ENCODE measurements around the gene CTDSP2.

CTDSP2 gene

DNA sequence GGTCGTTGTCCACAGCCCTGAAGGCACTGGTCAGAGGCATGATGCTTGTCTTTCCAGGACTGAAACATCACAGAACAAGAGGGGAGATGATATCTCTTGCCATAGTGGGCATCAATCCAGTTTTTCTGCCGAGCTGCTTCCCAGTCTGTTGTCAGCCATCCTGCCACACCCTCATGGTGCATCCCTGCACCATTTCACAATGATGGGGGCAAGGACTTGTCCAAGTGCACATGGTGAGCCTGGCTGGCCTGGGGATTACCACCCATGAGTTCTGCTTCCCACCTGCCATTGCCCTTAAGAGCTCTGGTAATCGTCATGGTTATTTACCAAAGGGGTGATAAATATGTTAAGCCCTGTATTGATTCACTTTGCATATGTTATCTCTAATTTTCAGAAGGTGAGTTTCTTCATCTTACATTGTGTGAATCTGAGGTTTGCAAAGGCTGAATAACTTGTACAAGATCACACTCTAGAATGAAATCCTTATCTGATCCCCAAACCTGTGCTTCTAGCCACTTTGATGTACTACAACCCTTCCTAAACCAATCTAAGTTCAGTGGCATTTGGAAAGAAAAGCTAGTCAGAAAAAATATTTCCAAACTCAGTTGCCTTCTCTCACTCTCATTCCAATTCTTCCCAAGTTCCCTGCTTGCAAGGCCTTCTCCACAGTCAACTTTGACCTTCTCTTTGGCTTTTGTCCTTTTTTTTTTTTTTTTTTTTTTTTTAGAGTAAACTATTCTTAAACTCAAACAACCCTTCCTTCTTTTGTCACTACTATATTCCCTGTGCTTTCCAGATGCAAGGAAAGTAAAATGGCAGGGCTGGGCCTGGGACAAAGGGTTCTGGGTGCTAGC lies 30.3 kb downstream of the CTDSP2 start:
- no peak for DNase-seq (ENCODE audit: low read depth in 2 of 3, low spot score in 2 of 3)

- no peak for DNase-seq (ENCODE audit: low read depth in 2 of 3, low spot score in 2 of 3)
Measured at GRCh38 chr12:57815177-57816000, 31.1 kb downstream of the CTDSP2 start.

- no peak for DNase-seq (ENCODE audit: low read depth in 2 of 3, low spot score in 2 of 3)
Measured at GRCh38 chr12:57813971-57814772, 32.4 kb downstream of the CTDSP2 start.

- no peak for DNase-seq (ENCODE audit: low read depth in 2 of 3, low spot score in 2 of 3)
Measured at GRCh38 chr12:57813111-57813970, 33.2 kb downstream of the CTDSP2 start.

DNA sequence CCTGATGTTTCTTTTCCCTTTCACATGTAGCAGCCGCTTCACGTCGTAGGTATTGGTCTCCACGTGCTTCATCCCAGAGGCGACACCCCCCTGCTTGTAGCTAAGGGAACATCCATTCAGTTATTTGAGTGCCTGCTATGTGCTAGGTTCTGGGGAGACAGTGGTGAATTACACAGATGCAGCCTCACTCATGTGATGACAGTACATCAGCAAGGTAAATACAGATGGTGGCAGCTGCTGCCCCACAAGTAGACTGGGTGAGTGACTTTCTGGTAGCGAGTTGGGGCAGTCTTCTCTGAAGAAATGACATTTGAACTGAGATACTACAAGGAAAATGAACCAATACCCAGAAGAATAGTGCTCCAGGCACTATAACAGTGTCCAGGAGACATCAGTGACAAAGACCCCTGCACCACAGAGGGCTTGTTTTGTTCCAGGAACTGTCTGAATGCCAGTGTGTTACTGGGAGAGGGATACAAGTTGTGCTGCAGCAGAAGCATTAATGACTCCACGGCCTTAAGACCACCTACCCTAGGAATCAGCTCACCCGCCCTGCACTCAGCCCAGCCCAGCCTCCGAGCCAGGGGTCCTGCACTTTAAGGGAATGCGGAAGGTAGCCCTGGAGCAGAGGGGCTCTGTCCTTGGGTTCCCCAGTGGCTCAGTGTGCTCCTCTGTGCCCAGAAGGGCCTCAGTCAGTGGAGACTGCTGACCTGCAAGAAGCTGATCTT lies 35.3 kb downstream of the CTDSP2 start:
- no peak for DNase-seq (ENCODE audit: low read depth in 2 of 3, low spot score in 2 of 3)

GRCh38 chr12:57810450-57810849 lies 36.1 kb downstream of the CTDSP2 start:
- no peak for DNase-seq (ENCODE audit: low read depth in 2 of 3, low spot score in 2 of 3)

DNA sequence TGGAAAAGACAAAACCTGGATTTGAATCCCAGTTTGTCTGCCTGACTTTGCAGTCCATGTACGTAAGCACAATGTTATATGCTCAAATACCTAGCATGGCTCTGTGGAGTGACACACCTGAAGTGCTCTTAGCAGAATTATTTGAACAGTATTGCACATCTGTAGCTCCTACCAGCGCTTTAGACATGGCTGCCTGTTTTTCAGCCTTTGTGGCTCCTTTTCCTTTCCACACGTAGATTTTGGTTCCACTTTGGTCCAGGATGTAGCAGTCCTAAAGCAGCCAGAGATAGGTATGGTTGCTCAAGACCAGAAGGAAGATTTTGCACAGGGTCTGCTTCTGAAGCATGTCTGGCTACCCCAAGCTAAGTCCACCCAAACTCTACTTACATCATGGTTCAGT lies 37.1 kb downstream of the CTDSP2 start:
- DNase-seq (ENCODE audit: low read depth in 2 of 3, low spot score in 2 of 3): no peak

GRCh38 chr12:57808351-57808750 lies 38.2 kb downstream of the CTDSP2 start:
- DNase-seq (ENCODE audit: low read depth in 2 of 3, low spot score in 2 of 3): no peak

DNA sequence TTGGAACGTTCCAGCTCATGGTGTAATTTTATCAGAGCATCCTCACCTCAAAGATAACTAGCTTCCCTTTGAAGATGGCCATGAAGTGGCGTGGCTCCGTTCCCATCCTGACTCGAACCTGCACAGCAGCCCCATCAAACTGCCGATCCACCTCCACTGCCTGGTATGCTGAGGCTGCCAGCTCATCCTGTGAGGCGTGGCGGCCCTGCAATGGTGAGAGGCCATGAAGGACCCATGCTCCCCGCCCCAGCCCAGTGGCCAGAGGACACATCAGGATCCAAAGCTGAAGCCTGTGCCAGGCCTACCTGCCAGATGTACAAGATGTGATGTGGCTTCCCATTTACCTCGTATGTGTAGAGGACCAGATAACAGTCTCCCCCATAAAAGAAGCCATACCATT lies 39.2 kb downstream of the CTDSP2 start:
- no peak for DNase-seq (ENCODE audit: low read depth in 2 of 3, low spot score in 2 of 3)

DNA sequence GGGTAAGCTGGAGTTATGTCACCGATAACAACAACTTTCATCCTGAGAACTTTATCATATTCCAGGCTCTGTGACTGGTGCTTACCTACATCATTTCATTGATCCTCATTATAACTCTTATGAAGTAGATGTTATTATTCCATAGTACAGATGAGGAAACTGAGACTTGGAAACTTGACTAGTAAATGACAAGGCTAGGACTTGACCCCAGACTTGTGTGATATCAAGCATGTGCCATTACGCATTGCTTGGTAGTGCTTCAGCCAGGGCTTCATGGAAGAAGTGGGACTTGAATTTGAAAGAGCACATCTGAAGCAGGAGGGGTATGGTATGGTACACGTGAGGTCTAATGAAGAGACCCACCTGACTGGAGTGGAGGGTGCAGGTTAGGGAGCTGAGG lies 39.9 kb downstream of the CTDSP2 start:
- no peak for DNase-seq (ENCODE audit: low read depth in 2 of 3, low spot score in 2 of 3)

DNA sequence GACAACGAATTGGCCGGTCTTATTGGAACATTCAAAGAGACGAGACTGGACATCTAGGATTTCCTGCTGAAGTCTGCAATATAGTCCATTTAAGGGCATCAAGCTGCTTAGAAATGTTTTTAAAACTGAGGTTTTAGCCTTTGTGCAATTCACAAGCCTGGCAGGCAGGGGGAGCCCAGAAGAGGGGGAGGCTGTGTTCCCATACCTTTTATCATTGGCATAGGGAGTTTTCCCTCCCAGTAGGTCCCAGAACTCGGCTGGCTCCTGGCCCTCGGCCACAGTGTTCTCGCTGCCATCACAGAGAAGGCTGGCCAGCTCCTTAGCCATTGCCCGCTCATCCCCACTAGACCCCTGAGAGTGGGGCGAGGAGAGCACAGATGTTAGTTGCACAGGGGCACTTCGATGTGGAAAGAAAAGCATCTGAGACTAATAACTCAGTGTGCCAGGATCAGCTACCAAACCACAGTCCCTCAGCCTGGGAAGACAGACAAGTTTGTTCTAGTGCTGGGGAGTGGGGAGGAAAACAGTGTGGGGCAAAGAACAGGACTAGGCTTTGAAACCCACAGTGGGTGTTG lies 43.1 kb downstream of the CTDSP2 start:
- no peak for DNase-seq (ENCODE audit: low read depth in 2 of 3, low spot score in 2 of 3)

DNA sequence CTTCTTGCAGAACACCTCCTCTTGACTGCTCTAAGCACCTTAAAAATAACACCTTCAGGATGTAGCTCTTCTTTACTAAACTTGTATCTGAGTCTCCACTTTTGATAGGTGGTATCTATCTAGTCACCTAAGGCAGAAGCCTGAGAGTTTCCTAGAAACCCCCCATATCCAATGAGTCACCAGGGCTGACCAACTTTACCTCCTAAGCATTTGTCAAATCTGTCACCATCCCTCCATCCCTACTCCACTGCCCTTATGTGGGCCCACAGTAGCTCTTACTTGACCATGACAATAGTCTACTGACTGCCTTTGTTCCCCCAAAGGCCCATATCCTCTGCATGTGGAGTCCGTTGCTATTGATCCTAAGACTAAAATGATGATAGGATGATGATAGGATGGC lies 43.9 kb downstream of the CTDSP2 start:
- DNase-seq (ENCODE audit: low read depth in 2 of 3, low spot score in 2 of 3): no peak

DNA sequence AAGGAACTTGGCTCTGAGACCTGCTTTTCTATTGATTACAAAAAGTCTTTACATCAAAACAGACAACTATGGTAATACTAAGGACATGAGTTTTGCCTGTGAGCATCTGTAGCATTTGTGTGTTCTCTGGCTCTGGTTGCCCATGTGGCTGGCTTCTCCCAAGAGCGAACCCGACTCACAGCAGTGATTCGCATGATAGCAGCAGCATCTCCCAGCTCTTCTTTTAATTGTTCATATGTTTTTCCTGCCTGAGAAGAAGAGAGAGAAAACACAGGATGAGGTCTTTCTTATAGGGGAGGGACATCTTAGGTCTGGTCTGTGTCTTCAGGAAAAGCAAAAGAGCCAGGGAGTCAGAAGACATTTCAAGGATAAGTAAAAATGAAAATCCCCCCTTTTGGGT lies 45.6 kb downstream of the CTDSP2 start:
- no peak for DNase-seq (ENCODE audit: low read depth in 2 of 3, low spot score in 2 of 3)

- DNase-seq (ENCODE audit: low read depth in 2 of 3, low spot score in 2 of 3): no peak
Measured at GRCh38 chr12:57797933-57798332, 48.6 kb downstream of the CTDSP2 start.

DNA sequence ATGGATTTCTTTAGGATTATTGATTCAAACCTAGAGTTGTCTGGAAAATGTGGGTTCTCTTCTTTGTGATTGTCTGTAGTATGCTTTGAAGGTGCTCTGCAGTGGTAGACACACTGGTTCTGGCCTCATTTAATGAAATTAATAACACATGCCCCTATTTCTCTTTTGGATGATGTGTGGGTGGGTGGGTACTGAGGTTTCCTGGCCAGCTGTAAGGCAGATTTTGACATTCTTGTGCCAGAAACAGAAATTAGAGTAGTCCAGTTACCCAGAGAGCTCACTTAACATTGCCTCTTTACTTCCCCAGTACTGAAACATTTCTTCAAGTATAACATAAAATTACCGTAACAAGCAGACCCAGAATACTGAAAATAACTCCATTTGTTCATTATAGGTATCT lies 49.5 kb downstream of the CTDSP2 start:
- no peak for DNase-seq (ENCODE audit: low read depth in 2 of 3, low spot score in 2 of 3)

GRCh38 chr12:57795354-57795753 lies 51.2 kb downstream of the CTDSP2 start:
- DNase-seq (ENCODE audit: low read depth in 2 of 3, low spot score in 2 of 3): no peak

- no peak for DNase-seq (ENCODE audit: low read depth in 2 of 3, low spot score in 2 of 3)
Measured at GRCh38 chr12:57793920-57794319, 52.6 kb downstream of the CTDSP2 start.

DNA sequence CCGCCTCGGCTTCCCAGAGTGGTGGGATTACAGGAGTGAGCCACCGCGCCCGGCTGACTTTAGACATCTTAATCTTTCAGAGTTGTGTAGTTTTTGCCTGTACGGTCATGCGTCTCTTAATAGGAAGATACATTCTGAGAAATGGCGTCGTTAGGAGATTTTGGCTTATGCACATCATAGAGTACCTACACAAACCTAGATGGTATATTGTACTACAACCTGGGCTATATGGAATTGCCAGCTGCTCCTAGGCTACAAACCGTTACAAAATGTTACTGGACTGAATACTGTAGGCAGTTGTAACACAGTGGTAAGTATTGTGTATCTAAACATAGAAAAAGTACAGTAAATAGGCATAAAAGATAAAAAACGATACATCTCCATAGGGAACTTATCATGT lies 62.7 kb downstream of the CTDSP2 start:
- DNase-seq (ENCODE audit: low read depth in 2 of 3, low spot score in 2 of 3): no peak

- no peak for DNase-seq (ENCODE audit: low read depth in 2 of 3, low spot score in 2 of 3)
Measured at GRCh38 chr12:57783466-57783801, 63.1 kb downstream of the CTDSP2 start.

Data from activated CD8-positive, alpha-beta memory T cell treated with anti-CD3 and anti-CD28 coated beads for 48 hours (primary cell).